ENCODE results near the gene GNPTG.

GRCh38 chr16:1326391-1326790, 25.3 kb upstream of the GNPTG start:
- TF ChIP-seq CTCF (conservative IDR thresholded peaks at IDR 0.05) = no peak
- TF ChIP-seq EZH2 (IDR thresholded peaks at IDR 0.05; ENCODE audit: low read depth) = no peak
